Endothelial cell of umbilical vein (primary cell): ENCODE measurements around the gene FAM186B. TPM values are rescaled to one million over a fixed set of nuclear protein-coding genes. Genes with fewer than 3 reads are reported as not detected.

Experiments
- BruUV-seq: library from RNA; stranded (reverse); fragments of 400-500 nt; replicated peaks from 2 replicates; lab custom pipeline; 2021; lab: Mats Ljungman, UMichigan
- CTCF ChIA-PET: fragments of 300-600, 350-600 bp; sonication (Branson Sonifier 250); formaldehyde crosslinking; loops from one replicate; lab custom pipeline; 2021; ENCODE audit warnings: antibody characterized with exemption, inconsistent platforms; lab: Charles Lee
- POLR2A ChIA-PET: fragments of 300-600, 350-600 bp; sonication (Branson Sonifier 250); formaldehyde crosslinking; loops from one replicate; lab custom pipeline; 2021; ENCODE audit warnings: antibody characterized with exemption, inconsistent platforms; lab: Charles Lee
- DNase-seq: peaks from one replicate; pipeline ENCODE4 v3.0.0-alpha.2; 2011; ENCODE audit warnings: low read depth, low spot score
- FAIRE-seq: peaks from 2 replicates; lab custom pipeline; 2011; peaks lifted over from hg19 to GRCh38; lab: Jason Lieb, UNC
- H2AFZ ChIP-seq: 2 replicates; pipeline ENCODE4 v1.6.0; 2012; ENCODE audit warnings: low read depth, low read length, control low read depth, inconsistent platforms
- H3K27ac ChIP-seq: 2 replicates; pipeline ENCODE4 v1.5.1; 2011; ENCODE audit warnings: low read depth, mild to moderate bottlenecking, control low read depth, low read length, moderate library complexity; ENCODE audit not compliant: insufficient read depth
- H3K27me3 ChIP-seq, 2 experiments: 2 replicates each; pipeline versions ENCODE4 v1.6.0 to v1.6.1; 2011; ENCODE audit warnings: low read length in 2 of 2, mixed read lengths in 1 of 2; ENCODE audit not compliant: control insufficient read depth in 2 of 2, insufficient read depth in 2 of 2
- H3K36me3 ChIP-seq, 2 experiments: 2 replicates in 1 of 2; 3 replicates in 1 of 2; pipeline ENCODE4 v1.5.1; 2011; ENCODE audit warnings: low read length in 2 of 2, mild to moderate bottlenecking in 1 of 2, moderate library complexity in 1 of 2; ENCODE audit not compliant: control insufficient read depth in 2 of 2, insufficient read depth in 2 of 2; ENCODE audit errors: extremely low read depth in 1 of 2
- H3K4me1 ChIP-seq: 3 replicates; pipeline ENCODE4 v1.5.1; 2011; ENCODE audit warnings: mild to moderate bottlenecking, low read length; ENCODE audit not compliant: control insufficient read depth, insufficient read depth; ENCODE audit errors: extremely low read depth
- H3K4me2 ChIP-seq: 2 replicates; pipeline ENCODE4 v1.6.1; 2011; ENCODE audit warnings: low read length, control low read depth, mixed read lengths; ENCODE audit not compliant: insufficient read depth
- H3K4me3 ChIP-seq, 3 experiments: fragments of 200-600 bp in 1 of 3; sonication (generic), shearing (Covaris generic) in 1 of 3; replicated peaks in 1 of 3; 2 replicates each; pipeline ENCODE4 v1.5.1; 2011 to 2016; ENCODE audit warnings: control low read depth in 3 of 3, low read length in 3 of 3, mild to moderate bottlenecking in 2 of 3, inconsistent platforms in 1 of 3, low read depth in 1 of 3, moderate library complexity in 1 of 3; ENCODE audit not compliant: insufficient read depth in 1 of 3
- H3K79me2 ChIP-seq: 2 replicates; pipeline ENCODE4 v1.6.0; 2012; ENCODE audit warnings: low read length, inconsistent platforms; ENCODE audit not compliant: control insufficient read depth, insufficient read depth
- H3K9ac ChIP-seq: replicated peaks from 2 replicates; pipeline ENCODE3; 2011; ENCODE audit warnings: low read length, control low read depth; ENCODE audit not compliant: insufficient read depth; ENCODE audit errors: extremely low read depth
- H3K9me1 ChIP-seq: replicated peaks from 3 replicates; pipeline ENCODE4 v1.6.0; 2011; ENCODE audit warnings: mild to moderate bottlenecking, low read length; ENCODE audit not compliant: control insufficient read depth, insufficient read depth; ENCODE audit errors: extremely low read depth
- H3K9me3 ChIP-seq: replicated peaks from 2 replicates; pipeline ENCODE4 v1.5.1; 2012; ENCODE audit warnings: low read length, inconsistent platforms; ENCODE audit not compliant: control insufficient read depth, insufficient read depth
- H4K20me1 ChIP-seq: replicated peaks from 2 replicates; pipeline ENCODE3; 2011; ENCODE audit warnings: mild to moderate bottlenecking, low read length; ENCODE audit not compliant: control insufficient read depth, insufficient read depth; ENCODE audit errors: extremely low read depth
- CTCF ChIP-seq, 2 donors: IDR thresholded peaks; 1 replicate in 1 of 2; 2 replicates in 1 of 2; pipeline ENCODE4 v1.5.1; 2011; ENCODE audit warnings: low read length in 2 of 2, mild to moderate bottlenecking in 2 of 2, moderate library complexity in 2 of 2, control low read depth in 1 of 2, inconsistent platforms in 1 of 2, low read depth in 1 of 2; ENCODE audit not compliant: insufficient read depth in 1 of 2; ENCODE audit errors: extremely low read depth in 1 of 2
- EZH2 ChIP-seq: IDR thresholded peaks from 2 replicates; pipeline ENCODE4 v1.6.1; 2012; ENCODE audit warnings: borderline replicate concordance, low read depth, mild to moderate bottlenecking, moderate library complexity, low read length, inconsistent platforms; ENCODE audit not compliant: severe bottlenecking
- FOS ChIP-seq: IDR thresholded peaks from 2 replicates; pipeline ENCODE4 v1.6.1; 2011; ENCODE audit warnings: mild to moderate bottlenecking, low read length, moderate library complexity, borderline replicate concordance; ENCODE audit not compliant: insufficient read depth
- GATA2 ChIP-seq: IDR thresholded peaks from 2 replicates; pipeline ENCODE4 v1.7.0; 2011; ENCODE audit warnings: low read depth, mild to moderate bottlenecking, moderate library complexity, mixed read lengths, low read length; ENCODE audit not compliant: insufficient read length, insufficient read depth
- JUN ChIP-seq: IDR thresholded peaks from 2 replicates; pipeline ENCODE4 v1.6.1; 2011; ENCODE audit warnings: borderline replicate concordance, low read depth; ENCODE audit not compliant: insufficient read length, insufficient read depth
- MAX ChIP-seq: IDR thresholded peaks from 2 replicates; pipeline ENCODE4 v1.6.1; 2011; ENCODE audit not compliant: insufficient read depth, insufficient read length
- MYC ChIP-seq: IDR thresholded peaks from one replicate; pipeline ENCODE4 v1.6.1; 2011; ENCODE audit warnings: mild to moderate bottlenecking, low read depth, low read length
- POLR2A ChIP-seq: IDR thresholded peaks from 2 replicates; pipeline ENCODE4 v1.6.1; 2012; ENCODE audit warnings: low read depth, mild to moderate bottlenecking, control low read depth, low read length
- POLR2AphosphoS5 ChIP-seq: IDR thresholded peaks from 2 replicates; pipeline ENCODE4 v1.6.1; 2012; ENCODE audit warnings: low read depth, mild to moderate bottlenecking, control low read depth, low read length, moderate library complexity; ENCODE audit not compliant: insufficient read depth
- dilution Hi-C: fragments of 300-500 bp; cut with MboI; formaldehyde crosslinking; loops from one replicate; pipeline ENCODE4 v1.15.0; 2019; ENCODE audit warnings: low sequenced_read_pairs; ENCODE audit not compliant: extremely low pct_ligation_motif_present
- intact Hi-C: fragments of 100-400 bp; cut with micrococcal nuclease; formaldehyde crosslinking; loops from one replicate; pipeline ENCODE4 v1.10.0; 2022
- polyA plus RNA-seq, 4 experiments: library from polyadenylated mRNA; depleted of rRNA in 3 of 4; stranded (reverse) in 3 of 4; unstranded in 1 of 4; fragments of >200 nt; gene quantifications; 2 replicates each; pipeline versions ENCODE4 v1.2.1 to v1.2.3, GENCODE V29; 2011 to 2012; ENCODE audit warnings: missing spikeins in 1 of 4
- total RNA-seq: library from RNA; stranded (reverse); gene quantifications from 2 replicates; pipeline ENCODE4 v1.2.3, GENCODE V29; 2021

The FAM186B gene
- total and polyA plus RNA-seq, 2 donors (not counting 3 experiments of a cell fraction or from before 2014, with no cell fraction given) = 0.10 to 0.33 TPM

- Histone ChIP-seq H3K9me1 (no peaks in the 10 kb centered on the region), H3K4me3 (peak within 1 kb of the TSS; percentile 64 to 86 (median 82)), H3K27ac (peak within 1 kb of the TSS; percentile 80), H3K27me3 (no peaks in the 10 kb centered on the region), H3K4me2 (peak within 1 kb of the TSS; percentile 87), H3K36me3 (peaks cover 4 to 21% of the 10 kb centered on the region in 2 experiments), H3K9me3 (no peaks in the 10 kb centered on the region), H3K9ac (peak within 1 kb of the TSS; percentile 87), H3K79me2 (peaks cover 20% of the 10 kb centered on the region), H3K4me1 (peaks cover 14% of the 10 kb centered on the region), H2AFZ (peak within 1 kb of the TSS; percentile 83), H4K20me1 (no peaks in the 10 kb centered on the region)
- ChIA-PET CTCF (interaction anchor here (0.9 to 2.0 kb wide), 9 partner anchors 10 to 236 kb away, joined by 4 to 10 read pairs (median 6); no protein-coding TSS in a partner anchor), POLR2A (no interaction called here)
- peak; percentile 94 for DNase-seq
- intact Hi-C loops = loop anchor here (2.0 to 5.0 kb wide), 2 partner anchors 139 to 211 kb away; partner anchors contain the start of gene FMNL3
- FAIRE-seq = peak; percentile 98
- dilution Hi-C loops = no loop called here
- BruUV-seq = TSS peak; percentile 81
- TF ChIP-seq MAX (peak; percentile 67), POLR2AphosphoS5 (peak; percentile 94), POLR2A (peak; percentile 96), FOS (no peak)
Observed at GRCh38 chr12:49567611-49568441, 37.6 kb downstream of the FAM186B start, which contains the start of gene MCRS1. Gene MCRS1, minus strand, starts transcription at chr12:49568142. Its CDS starts 1,411 bp downstream, at chr12:49566731.

GRCh38 chr12:49567302-49567610 lies 38.2 kb downstream of the FAM186B start:
- Histone ChIP-seq H3K4me2 (peak overlapping the region; percentile 71), H2AFZ (no peak overlapping the region), H3K79me2 (peaks cover 20% of the 10 kb centered on the region), H3K27me3 (no peaks in the 10 kb centered on the region), H3K36me3 (peaks cover 8 to 24% of the 10 kb centered on the region in 2 experiments), H3K27ac (peak overlapping the region; percentile 80), H3K9me3 (no peaks in the 10 kb centered on the region), H3K4me3 (peak overlapping the region; percentile 64 to 86 (median 82)), H4K20me1 (no peaks in the 10 kb centered on the region), H3K9ac (peak overlapping the region; percentile 87), H3K9me1 (no peaks in the 10 kb centered on the region), H3K4me1 (peaks cover 14% of the 10 kb centered on the region)
- TF ChIP-seq FOS (no peak), POLR2AphosphoS5 (no peak), POLR2A (no peak), JUN (no peak), EZH2 (no peak), MAX (no peak), MYC (no peak), GATA2 (no peak), CTCF (IDR thresholded peaks at IDR 0.05; ENCODE audit: extremely low read depth in 1 of 2, insufficient read depth in 1 of 2, low read depth in 1 of 2, low read length in 2 of 2) (no peak)
- POLR2A ChIA-PET = no interaction called here
- no peak for DNase-seq
- peak; percentile 26 for FAIRE-seq
- BruUV-seq = no TSS peak
- dilution Hi-C loops (no loop called here), intact Hi-C loops (loop anchor here (5.0 kb wide), 1 partner anchor 210 kb away; no protein-coding TSS in a partner anchor)
- CTCF ChIA-PET = interaction anchor here (0.9 to 2.0 kb wide), 7 partner anchors 9 to 236 kb away, joined by 4 to 10 read pairs (median 5); no protein-coding TSS in a partner anchor
